GM19452 (cell line): ENCODE data around the gene BTBD9.

Experiments used
- ATAC-seq: cut with Tn5 transposase; IDR thresholded peaks from one replicate; pipeline ENCODE4 v1.9.1; 2021; ENCODE audit not compliant: unreplicated experiment

BTBD9 gene

DNA sequence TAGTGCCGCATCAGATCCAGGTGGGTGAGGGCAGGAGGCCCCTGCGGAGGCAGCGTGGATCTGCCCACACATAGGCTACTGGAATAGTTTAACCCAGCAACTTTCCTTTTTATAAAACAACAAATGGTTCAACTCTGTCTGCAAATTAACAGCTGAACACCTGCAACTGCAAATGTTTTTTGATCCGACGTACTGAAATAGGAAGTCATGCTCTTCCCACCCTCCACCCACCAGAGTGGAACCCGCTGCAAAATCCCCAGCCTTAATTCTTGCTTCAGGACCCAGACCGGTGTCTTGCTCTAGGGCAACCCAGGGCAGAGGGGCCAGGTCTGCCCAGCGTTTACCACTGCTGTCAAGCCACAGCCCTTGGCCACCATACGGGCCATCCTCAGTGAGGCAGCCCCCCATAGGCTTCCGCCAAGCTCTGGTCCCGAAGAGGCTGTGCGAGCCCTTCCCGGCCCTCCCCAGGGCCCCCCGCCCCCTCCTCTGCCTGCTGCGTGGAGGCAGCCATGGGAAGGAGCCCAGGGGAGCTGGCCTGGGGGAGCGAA, 485.9 kb downstream of the BTBD9 start:
- no peak for ATAC-seq

DNA sequence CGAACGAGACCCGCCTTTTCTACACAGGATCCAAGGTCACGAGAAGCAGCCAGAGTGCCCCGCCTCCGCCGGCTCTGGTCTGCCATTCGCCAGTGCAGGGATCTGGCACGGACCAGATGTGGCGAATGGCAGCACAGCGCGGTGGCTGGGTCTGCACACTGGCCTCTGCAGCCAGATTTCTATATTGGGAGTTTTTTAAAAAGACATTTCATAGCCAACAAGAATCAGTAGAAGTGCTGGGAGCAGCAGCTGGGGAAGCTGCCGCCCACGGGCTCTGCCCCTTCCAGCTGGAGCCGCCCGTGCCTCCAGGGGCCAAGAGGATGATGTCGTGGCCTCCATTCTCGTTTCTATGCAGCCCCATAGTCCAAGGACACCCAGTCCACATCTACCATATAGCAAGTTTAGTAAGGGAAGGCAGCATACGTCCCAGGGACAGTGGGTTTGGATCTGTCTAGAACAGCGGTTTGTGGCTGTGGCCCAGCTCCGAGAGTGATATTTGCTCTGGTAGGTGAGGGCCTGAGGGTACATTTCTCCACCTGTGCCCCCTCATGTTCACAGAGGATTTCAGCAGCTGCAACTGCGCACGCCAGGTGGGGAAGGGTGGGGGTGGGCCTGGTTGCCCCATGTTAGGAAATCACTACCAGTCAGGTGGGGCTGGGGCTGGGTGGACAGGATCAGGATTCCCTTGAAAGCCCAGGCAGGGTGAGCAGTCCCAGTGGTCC, 486.5 kb downstream of the BTBD9 start:
- ATAC-seq: no peak

DNA sequence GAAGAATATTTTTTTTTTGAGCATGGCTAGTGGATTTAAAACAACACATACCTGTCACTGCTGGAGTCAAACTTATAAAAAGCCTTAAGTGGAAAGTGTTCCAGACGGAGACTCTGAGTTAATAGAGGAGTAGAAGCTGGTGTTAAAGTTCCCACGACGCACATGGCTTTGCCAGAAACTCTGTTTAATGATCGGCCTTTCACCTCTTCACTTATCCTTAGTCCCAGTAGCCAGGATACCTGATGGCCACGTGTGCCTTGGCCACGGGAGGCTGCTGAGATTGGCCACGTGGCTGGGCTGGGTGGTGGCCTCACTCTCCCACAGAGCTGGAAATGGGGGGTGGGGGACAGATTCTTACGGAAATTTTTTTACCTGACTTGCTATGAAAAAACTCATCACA, 487.1 kb downstream of the BTBD9 start:
- ATAC-seq: no peak

DNA sequence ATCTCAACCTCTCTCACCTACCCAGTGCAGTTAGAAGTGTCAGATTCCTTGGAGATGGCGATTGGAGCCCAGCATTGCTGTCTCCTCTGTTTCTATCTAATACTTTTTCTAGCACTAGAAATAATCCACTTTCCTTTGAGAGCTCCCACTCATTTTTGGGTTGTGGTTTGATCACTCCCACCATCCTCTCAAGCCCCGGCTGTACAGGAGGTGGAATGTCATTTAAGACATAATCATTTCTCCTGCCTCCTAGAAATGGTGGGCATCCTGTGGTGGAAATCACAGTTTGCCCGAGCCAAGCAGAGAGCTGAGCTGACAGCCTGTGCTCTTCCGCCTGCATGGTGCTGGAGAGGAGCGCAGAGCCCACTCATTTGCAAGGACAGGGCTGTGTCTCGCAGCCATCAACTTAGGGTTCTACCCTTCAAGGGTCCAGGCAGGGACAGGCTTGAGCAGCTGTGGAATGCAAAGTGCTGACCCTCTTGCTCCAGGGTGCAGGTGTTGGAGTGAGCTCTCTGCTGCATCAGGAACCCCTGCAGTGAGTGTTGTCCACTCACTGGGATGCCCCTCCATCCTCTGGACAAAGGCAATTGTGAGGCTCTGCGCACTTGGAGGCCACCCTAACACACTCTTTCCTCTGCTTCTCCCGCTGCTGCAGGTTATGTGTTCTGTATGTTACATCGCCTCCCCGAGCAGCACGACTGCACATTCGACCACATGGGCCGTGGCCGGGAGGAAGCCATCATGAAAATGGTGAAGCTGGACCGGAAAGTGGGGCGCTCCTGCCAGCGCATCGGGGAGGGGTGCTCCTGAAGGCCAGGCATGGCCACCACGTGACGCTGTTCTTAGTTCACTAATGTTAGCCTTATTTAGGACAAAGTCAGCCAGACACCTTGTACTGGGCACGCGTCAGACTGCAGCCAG, 487.9 kb downstream of the BTBD9 start:
- no peak for ATAC-seq

DNA sequence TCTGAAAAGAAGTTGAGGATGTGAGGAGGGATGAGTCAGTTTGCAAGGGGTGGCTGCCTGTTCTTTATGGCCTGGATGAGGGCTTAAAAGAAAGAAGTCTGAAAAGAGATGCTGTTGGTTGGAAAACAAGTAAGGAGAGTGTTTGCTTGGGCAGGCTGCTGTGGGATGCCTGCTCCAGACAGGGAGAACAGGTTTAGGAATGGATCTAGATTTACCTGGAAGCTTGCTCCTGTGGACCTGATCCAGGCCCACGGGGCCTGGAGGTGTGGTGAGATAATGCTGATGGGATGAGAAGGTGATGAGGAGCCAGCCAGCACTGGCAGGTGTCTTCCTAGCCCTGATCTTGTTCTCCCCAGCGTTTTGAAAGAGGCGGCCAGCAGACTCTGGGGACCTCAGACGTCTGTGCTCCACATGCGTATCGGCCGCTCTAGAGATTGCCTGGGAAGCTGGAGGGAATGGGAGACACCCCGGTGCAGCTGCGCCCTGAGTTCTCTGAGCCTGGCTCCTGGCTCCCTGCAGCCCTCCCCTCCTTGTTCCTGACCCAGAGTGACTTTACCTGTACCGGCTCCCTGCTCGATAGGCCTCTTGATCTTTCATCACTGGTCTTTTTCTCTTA, 488.9 kb downstream of the BTBD9 start:
- no peak for ATAC-seq

DNA sequence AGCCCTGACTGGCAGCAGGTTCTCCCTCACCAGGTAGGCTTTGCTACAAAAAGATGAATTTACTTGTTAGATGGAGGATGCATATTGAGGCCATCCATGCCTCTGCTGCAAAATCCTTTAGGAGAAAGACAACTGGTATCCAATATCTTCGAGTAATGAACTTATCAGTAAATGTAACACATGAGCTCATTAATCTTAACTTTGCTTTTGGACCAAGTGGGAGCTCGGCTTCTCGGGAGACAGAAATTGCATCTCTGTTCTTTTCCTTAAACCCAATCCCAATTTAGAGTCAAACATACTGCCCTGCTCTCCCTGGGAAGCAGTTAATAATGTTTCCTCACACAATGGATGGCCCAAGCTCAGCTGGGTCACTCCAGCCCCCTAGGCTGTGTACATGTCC, 489.7 kb downstream of the BTBD9 start:
- ATAC-seq: no peak

DNA sequence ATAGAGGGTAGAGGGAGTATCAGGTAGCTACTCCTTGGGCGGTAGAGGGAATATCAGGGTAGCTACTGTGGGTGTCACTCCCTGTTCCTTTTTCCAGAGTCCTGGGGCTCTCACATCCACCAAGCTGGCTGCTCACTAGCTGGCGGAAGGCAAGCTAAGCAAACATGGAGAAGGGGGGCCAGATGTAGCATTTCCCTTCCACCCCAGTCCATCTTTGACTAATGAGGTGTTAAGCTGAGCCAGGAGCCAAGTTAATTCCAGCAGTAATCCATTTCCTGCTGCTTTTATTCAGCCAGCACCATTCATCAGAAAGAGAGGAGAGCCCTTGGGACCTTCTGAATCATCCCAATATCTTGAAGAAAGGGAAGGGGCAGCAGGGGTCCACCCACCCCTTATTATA, 490.2 kb downstream of the BTBD9 start:
- ATAC-seq: no peak

DNA sequence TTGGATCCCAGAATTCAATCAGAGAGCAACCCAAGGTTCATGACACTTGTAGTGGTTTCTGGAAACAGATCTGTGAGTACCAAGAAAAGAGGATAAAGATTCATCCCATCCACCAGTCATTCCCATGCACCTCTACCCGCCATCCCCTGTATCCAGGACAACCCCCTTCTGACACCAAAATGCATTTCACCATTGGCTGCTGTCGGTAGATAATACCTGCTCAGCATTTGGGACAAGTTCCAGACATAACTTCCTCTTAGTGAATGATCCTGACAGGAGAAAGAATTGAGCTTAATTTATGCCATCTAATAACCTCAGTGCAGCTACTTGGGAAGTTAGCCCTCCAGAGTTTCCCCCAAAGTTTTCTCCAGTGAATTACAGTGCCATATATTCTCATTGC, 491.1 kb downstream of the BTBD9 start:
- no peak for ATAC-seq

DNA sequence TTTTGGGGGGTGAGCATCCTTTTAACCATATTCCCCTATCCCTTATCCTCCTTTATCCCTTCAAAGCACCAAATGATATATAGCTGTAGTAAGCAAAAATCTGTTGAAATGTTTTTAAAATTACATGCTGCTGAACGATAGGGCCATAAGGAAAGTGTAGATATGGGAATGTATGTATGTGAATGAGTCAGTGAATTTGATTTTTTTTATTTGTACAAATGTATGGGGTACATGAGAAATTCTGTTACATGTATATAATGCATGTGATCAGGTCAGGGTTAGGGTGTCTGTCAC, 493.0 kb downstream of the BTBD9 start:
- ATAC-seq: no peak

DNA sequence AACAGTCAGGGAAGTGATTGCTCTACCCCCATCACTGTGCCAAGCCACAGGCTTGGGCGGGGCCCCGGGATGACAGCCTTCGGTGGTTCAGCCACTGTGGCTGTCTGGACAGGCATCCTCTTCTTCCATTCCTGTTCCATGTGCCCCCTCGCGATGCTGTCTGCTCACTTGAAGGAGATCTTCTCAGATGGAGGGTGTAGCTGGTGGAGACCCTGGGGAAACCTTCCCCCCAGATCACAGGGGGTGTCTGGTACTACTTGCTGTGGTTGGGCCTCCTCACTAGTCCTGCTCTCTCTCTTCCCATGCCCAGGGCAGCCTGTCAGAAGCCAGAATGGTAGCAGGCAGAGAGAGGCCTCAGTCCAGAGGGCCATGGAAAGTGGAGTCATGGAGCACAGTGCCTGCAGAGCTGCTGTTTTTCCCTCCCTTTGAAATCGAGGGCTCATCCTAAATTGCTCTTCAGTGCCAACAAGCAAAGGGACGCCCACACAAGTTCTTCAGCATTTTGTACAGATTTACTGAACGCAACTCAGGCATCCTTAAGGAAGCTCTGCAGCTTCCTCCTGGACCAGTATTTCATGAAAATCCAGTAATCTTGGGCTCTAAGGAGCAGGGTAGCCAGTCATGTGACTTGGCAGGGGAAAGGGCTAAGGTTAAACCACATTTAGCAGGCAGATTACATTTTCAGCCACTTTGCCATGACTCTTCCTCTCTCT, 493.6 kb downstream of the BTBD9 start:
- ATAC-seq: no peak

DNA sequence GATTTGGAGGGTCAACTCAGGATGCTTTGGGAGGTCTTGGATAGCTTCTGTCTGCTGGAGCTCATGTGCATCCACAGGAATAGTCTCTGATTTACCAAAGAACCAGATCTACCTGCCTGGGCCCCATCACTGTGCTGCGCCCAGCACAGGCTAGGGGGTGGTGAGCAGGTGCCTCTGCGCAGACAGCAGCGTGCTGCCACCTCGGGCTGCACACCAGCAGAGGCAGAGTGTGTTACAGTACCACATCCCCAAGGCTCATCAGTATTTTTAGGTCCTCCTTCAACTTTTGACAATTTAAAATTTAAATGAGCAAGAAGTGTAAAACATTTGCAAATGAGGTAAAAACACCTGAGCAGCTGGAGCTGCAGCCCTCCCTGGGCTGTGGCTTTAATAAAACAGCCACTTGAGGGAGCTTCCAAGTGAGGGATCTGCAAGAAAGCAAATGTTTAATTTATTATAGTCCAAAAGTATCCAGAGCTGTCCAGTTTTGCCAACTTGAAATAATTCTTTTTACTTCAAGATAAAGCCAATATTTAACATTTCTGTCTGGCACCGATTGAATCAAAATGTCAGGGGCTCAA, 495.3 kb downstream of the BTBD9 start:
- ATAC-seq: no peak

DNA sequence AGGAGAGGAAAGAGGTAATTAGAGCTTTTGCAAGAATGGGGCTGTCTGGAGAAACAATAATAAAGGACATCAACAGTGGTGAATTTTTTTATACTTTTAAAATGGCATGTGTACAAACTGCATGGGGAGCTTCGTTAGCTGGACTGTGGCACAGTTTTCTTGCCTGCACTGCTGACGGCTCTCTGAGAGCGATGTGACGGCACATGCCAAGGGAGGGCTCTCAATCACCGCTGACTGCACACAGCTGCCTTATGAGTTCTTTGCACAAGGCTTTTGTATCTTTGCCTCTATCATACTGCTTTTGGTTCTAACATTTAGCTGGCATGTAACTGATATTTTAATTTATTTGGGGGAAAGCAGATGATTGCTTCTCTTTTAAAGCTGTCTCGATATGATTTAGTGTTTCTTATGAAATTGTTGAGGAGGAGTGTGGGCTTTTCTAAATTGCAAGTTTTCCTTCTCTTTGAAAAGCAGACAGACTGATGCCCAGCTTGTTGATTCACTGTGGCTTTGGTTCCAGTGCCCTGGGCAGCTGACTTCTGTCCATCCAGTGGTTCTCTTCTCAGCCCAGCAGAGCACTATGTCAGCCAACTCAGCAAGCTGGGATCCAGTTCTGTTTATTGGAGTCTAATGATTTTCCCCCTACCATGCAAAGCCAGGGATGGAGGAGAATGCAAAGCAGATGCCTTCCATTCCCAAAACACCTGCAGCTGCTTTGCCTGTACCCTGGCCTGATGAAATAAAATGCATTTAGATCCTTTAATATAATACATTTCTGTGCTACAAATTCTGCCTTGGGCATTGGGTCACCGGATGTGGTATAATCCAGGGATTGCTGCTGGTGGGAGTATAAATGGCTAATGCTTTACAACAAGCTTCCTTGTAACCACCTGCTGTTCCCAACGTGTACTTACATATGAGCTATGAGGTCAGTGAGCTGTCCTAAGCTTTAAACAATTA, 496.3 kb downstream of the BTBD9 start:
- ATAC-seq: no peak

DNA sequence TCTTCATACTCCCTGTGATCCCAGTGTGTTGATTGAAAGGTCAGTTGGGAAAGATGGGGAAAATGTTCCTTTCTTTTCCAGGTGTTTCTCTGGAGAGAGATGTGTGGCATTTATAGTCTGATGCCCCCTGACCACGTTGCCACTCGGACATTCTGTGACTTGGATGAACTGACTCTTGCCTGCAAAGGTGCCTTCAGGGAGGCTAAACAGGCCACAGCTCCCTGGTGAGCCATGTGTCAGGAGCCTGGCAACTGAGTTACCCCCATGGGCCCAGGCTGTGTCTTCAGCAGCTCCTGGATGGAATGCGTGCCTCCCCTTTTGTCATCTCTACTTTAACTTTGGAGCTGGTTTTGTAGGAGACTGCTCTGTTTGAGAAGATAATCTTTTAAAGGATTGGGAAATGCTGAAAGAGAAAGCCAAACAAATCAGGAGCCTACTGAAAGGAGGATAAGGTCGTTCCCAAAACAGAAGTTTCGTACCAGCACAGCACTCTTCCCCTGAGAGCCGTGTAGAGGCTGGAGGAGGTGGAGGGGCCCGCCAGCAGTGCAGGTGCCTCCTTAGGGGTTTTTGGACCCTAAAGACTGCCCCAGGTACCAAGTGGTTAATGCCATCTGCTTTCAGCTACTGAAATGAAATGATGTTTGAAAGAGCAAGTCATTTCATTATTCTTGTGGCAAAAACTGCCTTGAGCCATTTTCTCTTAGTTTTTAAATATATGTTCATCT, 497.4 kb downstream of the BTBD9 start:
- ATAC-seq: no peak

DNA sequence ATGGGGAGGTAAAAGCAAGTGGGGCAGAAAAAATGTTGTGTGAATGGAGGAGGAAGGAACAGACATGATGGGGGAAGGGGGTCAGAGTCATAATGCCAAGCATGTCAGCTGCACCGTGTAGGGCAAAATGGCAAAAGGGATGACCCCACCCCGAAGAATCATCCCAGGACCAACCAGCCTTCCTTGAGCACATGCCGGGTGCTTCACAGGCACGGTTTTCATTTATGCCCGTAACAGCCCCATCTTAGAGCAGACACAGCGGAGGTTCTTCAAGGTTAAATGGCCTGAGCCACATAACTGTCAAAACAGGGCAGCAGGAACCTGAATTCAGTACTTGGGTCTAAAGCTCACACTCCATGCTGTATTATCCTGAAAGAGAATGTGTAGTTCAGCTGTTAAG, 498.0 kb downstream of the BTBD9 start:
- ATAC-seq: no peak

DNA sequence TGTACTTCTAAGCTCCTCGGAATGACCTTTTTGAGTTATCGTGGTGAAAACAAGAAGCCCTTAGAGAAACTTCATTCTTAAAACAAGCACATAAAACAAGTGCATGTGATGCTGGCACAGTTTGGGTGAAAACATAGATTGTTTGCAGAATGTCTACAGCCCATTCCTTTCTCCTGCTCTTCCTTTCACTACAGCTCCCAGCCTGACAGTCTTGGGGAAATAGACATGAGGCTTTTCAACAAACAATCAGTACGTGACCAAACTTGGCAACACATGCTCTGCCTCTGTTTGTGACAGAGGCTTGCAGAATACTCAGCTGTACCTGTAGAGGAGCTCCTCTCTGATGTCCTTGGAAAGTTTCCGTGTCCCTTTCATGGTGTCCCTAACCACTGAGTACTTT, 498.6 kb downstream of the BTBD9 start:
- ATAC-seq: no peak

DNA sequence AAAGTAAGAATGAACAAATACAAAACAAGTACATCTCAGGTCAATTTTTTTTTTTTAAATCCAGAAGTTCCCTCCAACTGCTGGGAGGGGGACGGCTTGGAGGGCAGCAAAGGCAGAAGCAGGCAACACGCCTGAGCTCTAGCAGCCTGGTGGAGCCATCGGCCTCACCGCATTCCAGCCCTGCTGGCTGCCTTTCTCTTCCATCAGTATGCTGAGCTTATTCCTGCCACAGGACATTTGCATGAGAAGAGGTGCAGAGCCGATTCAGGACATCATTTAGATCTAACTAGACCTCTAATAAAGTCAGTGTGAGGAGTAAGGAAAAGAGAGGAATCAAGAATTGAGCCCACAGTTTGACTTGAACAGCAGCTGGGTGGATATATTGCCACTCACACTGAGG, 501.4 kb downstream of the BTBD9 start:
- no peak for ATAC-seq

DNA sequence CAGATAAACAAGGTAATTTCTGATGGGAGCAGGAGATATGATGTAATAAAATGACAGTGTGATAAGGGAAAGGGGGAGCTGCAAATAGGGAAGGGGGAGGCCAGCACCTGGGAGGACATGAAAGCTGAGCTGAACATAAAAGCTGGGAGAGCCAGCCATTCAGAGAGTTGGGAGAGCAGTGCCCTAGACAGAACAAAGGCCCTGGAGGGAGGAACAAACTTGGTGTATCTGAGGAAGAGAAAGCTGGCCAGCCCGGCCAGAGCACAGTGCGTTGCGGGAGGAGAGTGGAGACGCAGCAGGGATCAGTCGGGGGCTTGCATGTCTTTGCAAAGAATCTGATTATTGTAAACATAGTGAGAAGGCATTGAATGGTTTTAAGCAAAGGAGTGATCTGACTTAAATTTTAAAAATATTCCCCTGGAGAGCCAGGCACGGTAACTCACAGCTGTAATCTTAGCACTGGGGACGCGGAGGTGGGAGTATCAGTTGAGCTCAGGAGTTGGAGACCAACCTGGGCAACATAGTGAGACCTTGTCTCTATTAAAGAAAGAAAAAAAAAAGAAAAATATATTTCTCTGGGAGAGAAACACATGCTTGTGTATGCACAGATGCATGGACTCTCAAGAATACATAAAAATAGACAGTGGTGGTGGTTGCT, 502.0 kb downstream of the BTBD9 start:
- ATAC-seq: no peak

DNA sequence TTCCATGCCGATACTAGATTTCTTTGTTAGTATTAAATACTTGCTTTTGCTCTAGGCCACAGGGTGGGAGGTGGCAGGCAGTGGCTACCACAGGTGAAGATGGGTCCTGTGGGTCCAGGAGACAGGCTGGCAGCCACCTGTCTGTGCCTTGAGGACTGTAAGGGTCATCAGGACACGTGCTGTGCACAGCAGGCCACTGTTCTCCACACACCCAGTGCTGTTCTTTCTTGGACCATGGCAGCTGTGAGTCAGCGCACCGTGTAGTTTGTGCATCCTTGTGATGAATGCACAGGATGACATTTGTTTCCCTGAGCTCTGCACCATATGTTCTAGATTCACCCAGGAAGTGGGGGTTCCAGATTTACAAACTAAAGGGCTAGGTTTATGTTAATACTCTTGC, 503.2 kb downstream of the BTBD9 start:
- no peak for ATAC-seq

DNA sequence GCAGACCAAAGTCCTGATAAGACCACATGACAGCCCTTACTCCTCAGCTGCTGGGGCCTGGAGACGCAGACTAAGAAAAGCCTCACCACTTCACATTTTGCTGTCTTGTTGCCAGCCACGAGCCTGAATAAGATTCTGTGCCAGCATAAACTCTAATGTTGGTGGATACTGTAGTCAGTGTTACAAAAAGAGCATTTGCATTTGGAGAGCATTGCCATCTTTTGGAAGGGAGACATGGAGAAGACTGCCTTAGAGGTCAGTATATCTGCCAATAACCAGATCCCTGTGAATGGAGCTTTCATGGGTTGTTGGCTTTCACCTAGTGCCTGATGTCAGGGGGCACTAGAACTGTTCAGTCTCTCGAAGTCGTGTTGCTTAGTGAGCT, 505.0 kb downstream of the BTBD9 start:
- no peak for ATAC-seq
